ENCODE data around the gene CAB39. TPM values are rescaled to one million over a fixed set of nuclear protein-coding genes. Genes with fewer than 3 reads are reported as not detected.

The CAB39 gene
- total and polyA plus RNA-seq, 2 donors (not counting 1 experiment from before 2014, with no cell fraction given) = 21.7 to 75.7 TPM

DNA sequence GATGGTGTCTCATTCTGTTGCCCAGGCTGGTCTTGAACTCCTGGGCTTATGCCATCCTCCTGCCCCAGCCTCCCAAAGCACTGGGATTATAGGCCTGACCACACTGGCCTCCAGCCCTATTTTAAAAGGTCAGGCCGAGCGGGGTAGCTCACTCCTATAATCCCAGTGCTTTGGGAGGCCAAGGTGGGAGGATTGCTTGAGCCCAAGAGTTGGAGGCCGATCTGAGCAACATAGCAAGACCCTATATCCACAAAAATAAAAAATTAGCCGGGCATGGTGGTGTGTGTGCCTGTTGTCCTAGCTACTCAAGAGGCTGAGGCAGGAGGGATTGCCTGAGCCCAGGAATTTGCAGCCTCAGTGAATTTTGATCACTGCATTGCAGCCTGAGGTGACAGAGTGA, 3.9 kb downstream of the CAB39 start:
- ChIA-PET CTCF (no interaction called here), POLR2A (no interaction called here)
- Histone ChIP-seq H3K79me2 (ENCODE audit: control insufficient read depth, insufficient read depth, low read length) (peaks cover 85% of the 10 kb centered on the region), H3K9ac (ENCODE audit: low read length) (no peak overlapping the region), H3K4me2 (replicated peaks; ENCODE audit: low read depth, low read length, poor library complexity, severe bottlenecking) (no peak overlapping the region), H3K27ac (ENCODE audit: low read length in 2 of 2) (no peak overlapping the region), H2AFZ (ENCODE audit: insufficient read depth, low read depth, low read length, poor library complexity, severe bottlenecking) (no peak overlapping the region), H3K27me3 (replicated peaks in 1 of 4; ENCODE audit: control extremely low read depth in 1 of 4, control insufficient read depth in 3 of 4, insufficient read depth in 4 of 4, low read length in 3 of 4) (no peaks in the 10 kb centered on the region), H3K36me3 (replicated peaks in 1 of 2; ENCODE audit: control extremely low read depth in 1 of 2, control insufficient read depth in 1 of 2, extremely low read depth in 1 of 2, insufficient read depth in 2 of 2, low read length in 1 of 2) (peaks cover 2 to 5% of the 10 kb centered on the region in 2 experiments), H3K4me3 (ENCODE audit: control extremely low read depth in 1 of 5, extremely low read depth in 1 of 5, insufficient read depth in 1 of 5, low read depth in 2 of 5, low read length in 4 of 5) (no peak overlapping the region), H3K9me3 (ENCODE audit: control extremely low read depth in 1 of 3, control insufficient read depth in 2 of 3, insufficient read depth in 1 of 3, low read length in 2 of 3) (no peaks in the 10 kb centered on the region), H3K4me1 (ENCODE audit: control insufficient read depth in 2 of 2, insufficient read depth in 2 of 2, low read length in 2 of 2) (peaks cover 51 to 52% of the 10 kb centered on the region in 2 donors), H4K20me1 (ENCODE audit: control insufficient read depth, insufficient read depth, low read length, poor library complexity, severe bottlenecking) (peaks cover 70% of the 10 kb centered on the region)
- ATAC-seq (ENCODE audit: low read depth) = no peak
- TF ChIP-seq, protein P1, sequence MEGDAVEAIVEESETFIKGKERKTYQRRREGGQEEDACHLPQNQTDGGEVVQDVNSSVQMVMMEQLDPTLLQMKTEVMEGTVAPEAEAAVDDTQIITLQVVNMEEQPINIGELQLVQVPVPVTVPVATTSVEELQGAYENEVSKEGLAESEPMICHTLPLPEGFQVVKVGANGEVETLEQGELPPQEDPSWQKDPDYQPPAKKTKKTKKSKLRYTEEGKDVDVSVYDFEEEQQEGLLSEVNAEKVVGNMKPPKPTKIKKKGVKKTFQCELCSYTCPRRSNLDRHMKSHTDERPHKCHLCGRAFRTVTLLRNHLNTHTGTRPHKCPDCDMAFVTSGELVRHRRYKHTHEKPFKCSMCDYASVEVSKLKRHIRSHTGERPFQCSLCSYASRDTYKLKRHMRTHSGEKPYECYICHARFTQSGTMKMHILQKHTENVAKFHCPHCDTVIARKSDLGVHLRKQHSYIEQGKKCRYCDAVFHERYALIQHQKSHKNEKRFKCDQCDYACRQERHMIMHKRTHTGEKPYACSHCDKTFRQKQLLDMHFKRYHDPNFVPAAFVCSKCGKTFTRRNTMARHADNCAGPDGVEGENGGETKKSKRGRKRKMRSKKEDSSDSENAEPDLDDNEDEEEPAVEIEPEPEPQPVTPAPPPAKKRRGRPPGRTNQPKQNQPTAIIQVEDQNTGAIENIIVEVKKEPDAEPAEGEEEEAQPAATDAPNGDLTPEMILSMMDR (IDR thresholded peaks at IDR 0.05) = no peak
- TF ChIP-seq EZH2 (IDR thresholded peaks at IDR 0.05; ENCODE audit: borderline replicate concordance, insufficient read depth, low read depth, low read length, poor library complexity, severe bottlenecking) = no peak
- H3K27ac Mint-ChIP-seq = no peak overlapping the region
- H3K9me3 Mint-ChIP-seq (ENCODE audit: insufficient read depth) = no peaks in the 10 kb centered on the region
- intact Hi-C loops (cut with micrococcal nuclease) = no loop called here
- no peak for DNase-seq
- WGBS (ENCODE audit: insufficient coverage) = no CpG with 5 or more reads among the region's 4 CpGs
- peaks cover 76% of the 10 kb centered on the region for H3K4me1 Mint-ChIP-seq
- no peak overlapping the region for H3K4me3 Mint-ChIP-seq
- no peaks in the 10 kb centered on the region for H3K27me3 Mint-ChIP-seq

DNA sequence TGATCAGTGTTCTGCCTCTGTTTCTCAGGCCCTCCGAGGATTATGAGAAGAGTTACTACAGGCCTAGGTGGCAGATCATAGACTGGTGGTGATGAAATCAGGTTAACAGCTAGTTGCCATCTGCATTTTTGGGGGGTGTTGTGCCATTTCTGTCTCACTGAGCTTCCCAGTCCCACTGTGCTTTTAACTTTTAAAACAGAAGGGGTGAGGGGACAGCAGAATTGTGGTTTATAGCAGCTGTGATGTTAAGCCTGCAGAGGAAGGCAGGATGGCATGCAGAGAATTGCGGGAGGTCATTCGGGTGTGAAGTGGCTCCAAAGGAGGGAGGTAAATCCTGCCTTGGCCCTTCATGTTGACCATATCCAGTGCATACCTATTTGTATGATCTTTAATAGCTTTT, 5.0 kb downstream of the CAB39 start:
- Histone ChIP-seq H3K9me3 (ENCODE audit: control extremely low read depth in 1 of 3, control insufficient read depth in 2 of 3, insufficient read depth in 1 of 3, low read length in 2 of 3) (no peaks in the 10 kb centered on the region), H3K4me3 (ENCODE audit: control extremely low read depth in 1 of 5, extremely low read depth in 1 of 5, insufficient read depth in 1 of 5, low read depth in 2 of 5, low read length in 4 of 5) (no peak overlapping the region)

More for the DNA sequence above, 5.0 kb downstream of the CAB39 start:
- Histone ChIP-seq H3K79me2 (ENCODE audit: control insufficient read depth, insufficient read depth, low read length) (peaks cover 95% of the 10 kb centered on the region), H2AFZ (ENCODE audit: insufficient read depth, low read depth, low read length, poor library complexity, severe bottlenecking) (no peak overlapping the region), H3K9ac (ENCODE audit: low read length) (no peak overlapping the region), H3K27me3 (replicated peaks in 1 of 4; ENCODE audit: control extremely low read depth in 1 of 4, control insufficient read depth in 3 of 4, insufficient read depth in 4 of 4, low read length in 3 of 4) (no peaks in the 10 kb centered on the region), H3K27ac (ENCODE audit: low read length in 2 of 2) (no peak overlapping the region), H4K20me1 (ENCODE audit: control insufficient read depth, insufficient read depth, low read length, poor library complexity, severe bottlenecking) (peaks cover 80% of the 10 kb centered on the region), H3K4me1 (ENCODE audit: control insufficient read depth in 2 of 2, insufficient read depth in 2 of 2, low read length in 2 of 2) (peaks cover 51 to 55% of the 10 kb centered on the region in 2 donors), H3K4me2 (replicated peaks; ENCODE audit: low read depth, low read length, poor library complexity, severe bottlenecking) (peak overlapping the region; percentile 21), H3K36me3 (replicated peaks in 1 of 2; ENCODE audit: control extremely low read depth in 1 of 2, control insufficient read depth in 1 of 2, extremely low read depth in 1 of 2, insufficient read depth in 2 of 2, low read length in 1 of 2) (peaks cover 2 to 5% of the 10 kb centered on the region in 2 experiments)
- ChIA-PET POLR2A (no interaction called here), CTCF (no interaction called here)
- DNase-seq = no peak
- TF ChIP-seq, protein P1 (IDR thresholded peaks at IDR 0.05) = no peak
- no peak for TF ChIP-seq EZH2 (IDR thresholded peaks at IDR 0.05; ENCODE audit: borderline replicate concordance, insufficient read depth, low read depth, low read length, poor library complexity, severe bottlenecking)
- intact Hi-C loops (cut with micrococcal nuclease) = no loop called here
- Mint-ChIP-seq H3K27ac (no peak overlapping the region), H3K4me3 (no peak overlapping the region), H3K4me1 (peaks cover 78% of the 10 kb centered on the region), H3K9me3 (ENCODE audit: insufficient read depth) (no peaks in the 10 kb centered on the region), H3K27me3 (no peaks in the 10 kb centered on the region)
- 61% methylated on average over 3 of the region's 3 CpGs for WGBS (ENCODE audit: insufficient coverage)
- ATAC-seq (ENCODE audit: low read depth) = no peak

Measured in B cell (primary cell).